GM19035 (cell line): ENCODE data around the gene AHNAK2.

ENCODE experiments used
- ATAC-seq: cut with Tn5 transposase; IDR thresholded peaks from one replicate; pipeline ENCODE4 v1.9.1; 2021; ENCODE audit not compliant: unreplicated experiment

The AHNAK2 gene

GRCh38 chr14:104973385-104974145, 4.6 kb downstream of the AHNAK2 start:
- ATAC-seq, result no peak

- ATAC-seq, result no peak
Measured at GRCh38 chr14:104973135-104973384, 5.1 kb downstream of the AHNAK2 start.

DNA sequence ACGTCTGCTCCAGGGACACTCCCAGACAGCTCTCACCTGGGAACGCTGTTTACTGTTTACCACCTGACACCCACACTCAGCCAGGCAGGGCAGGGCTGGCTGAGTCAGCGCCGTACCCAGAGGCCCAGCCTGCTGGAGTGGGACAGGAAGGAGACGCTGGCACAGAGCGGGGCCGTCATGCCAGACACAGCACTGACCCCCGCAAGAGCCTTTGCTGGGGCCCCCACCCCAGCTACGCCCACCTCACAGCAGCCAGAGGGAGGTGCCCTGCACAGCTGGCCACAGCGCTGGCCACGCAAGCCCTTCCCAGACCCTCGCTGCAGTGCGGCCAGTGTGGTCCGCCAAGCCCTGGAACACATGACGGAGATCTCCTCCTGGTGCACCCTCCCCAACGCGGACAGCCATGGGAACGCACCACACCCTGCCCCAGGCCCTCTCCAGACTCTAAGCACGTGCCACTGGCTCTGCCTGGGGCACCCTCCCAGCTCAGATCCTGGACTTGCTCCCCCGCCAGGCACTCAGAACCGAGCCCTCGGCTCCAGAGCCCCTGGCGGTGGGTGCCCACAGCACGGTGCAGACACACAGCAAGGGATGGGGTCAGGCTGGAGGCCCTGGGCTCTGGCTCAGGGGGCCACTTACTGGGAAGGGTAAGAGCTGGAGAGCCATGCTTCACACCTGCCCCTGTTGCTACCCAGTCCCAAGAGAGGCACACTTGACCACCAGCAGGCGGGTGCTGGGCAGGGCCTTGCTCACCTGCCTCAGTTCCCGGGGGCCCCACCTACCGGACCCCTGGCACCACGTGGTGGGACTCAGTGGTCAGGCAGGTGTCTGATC, 5.7 kb downstream of the AHNAK2 start:
- no peak for ATAC-seq

- no peak for ATAC-seq
Measured at GRCh38 chr14:104971447-104972240, 6.5 kb downstream of the AHNAK2 start.

- ATAC-seq, result no peak
Measured at GRCh38 chr14:104970231-104971068, 7.7 kb downstream of the AHNAK2 start.

GRCh38 chr14:104969741-104970230, 8.4 kb downstream of the AHNAK2 start:
- ATAC-seq, result no peak

GRCh38 chr14:104968541-104969401, 9.4 kb downstream of the AHNAK2 start:
- no peak for ATAC-seq

DNA sequence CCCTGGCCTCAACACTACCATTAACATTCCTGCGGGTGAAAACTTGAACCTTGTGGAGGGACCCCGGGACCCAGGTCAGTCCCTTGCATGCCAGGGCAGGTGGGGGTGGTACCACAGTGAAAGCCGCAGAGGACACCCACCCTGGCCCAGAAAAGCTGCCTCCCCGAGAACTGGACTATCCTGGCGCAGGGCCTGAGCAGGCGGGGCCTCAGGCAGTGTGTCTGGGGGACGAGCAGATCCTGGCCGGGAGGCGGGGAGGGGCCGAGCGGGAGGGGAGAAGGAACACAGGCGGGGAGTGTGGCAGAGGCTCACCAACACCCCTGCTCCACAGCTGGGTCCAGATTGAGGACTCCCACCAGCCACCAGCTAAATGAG, 10.0 kb downstream of the AHNAK2 start:
- ATAC-seq, result no peak

- ATAC-seq, result no peak
Measured at GRCh38 chr14:104967386-104968152, 10.6 kb downstream of the AHNAK2 start.

GRCh38 chr14:104966981-104967385, 11.2 kb downstream of the AHNAK2 start:
- ATAC-seq, result no peak

GRCh38 chr14:104966261-104966865, 11.8 kb downstream of the AHNAK2 start:
- ATAC-seq, result no peak

GRCh38 chr14:104965561-104966231, 12.5 kb downstream of the AHNAK2 start:
- no peak for ATAC-seq

- no peak for ATAC-seq
Measured at GRCh38 chr14:104964546-104964945, 13.6 kb downstream of the AHNAK2 start.

- ATAC-seq, result no peak
Measured at GRCh38 chr14:104957146-104958113, 20.7 kb downstream of the AHNAK2 start.

DNA sequence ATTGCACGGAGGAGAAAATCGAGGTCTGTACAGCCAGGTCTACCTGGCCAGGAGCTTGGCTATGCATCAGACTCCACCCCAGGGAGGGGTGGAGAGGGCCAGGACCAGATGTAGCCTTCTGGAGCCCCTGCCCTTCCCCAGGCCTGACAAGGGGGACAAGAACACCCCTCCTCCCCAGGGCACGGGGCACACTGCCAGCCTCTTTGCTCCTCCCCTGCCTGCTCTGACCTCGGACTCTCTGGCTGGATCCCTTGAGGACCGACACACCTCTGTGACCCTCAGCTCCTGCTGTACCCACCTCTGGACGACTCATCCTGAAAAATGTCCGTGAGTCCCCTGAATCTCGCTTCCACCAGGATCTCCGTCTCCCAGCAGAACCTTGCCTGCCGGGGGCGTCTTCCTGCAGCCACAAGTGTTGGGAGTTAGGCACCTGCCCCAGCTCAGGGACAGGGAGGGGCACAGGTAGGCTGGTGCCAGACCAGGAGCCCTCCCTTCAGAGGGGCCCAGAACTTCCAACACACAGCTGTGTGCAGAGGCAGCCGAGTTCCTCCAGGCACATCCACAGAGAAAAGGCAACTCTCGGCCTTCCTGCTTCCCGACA, 21.8 kb downstream of the AHNAK2 start:
- ATAC-seq, result no peak

- no peak for ATAC-seq
Measured at GRCh38 chr14:104955396-104955770, 22.8 kb downstream of the AHNAK2 start.
